ENCODE measurements around the gene TTC39B. TPM values are rescaled to one million over a fixed set of nuclear protein-coding genes. Genes with fewer than 3 reads are reported as not detected.

TTC39B gene
- total and polyA plus RNA-seq, 2 of the 8 experiments (the other 6 are each of a cell fraction or from before 2014, with no cell fraction given) = 1.6 to 10.9 TPM

DNA sequence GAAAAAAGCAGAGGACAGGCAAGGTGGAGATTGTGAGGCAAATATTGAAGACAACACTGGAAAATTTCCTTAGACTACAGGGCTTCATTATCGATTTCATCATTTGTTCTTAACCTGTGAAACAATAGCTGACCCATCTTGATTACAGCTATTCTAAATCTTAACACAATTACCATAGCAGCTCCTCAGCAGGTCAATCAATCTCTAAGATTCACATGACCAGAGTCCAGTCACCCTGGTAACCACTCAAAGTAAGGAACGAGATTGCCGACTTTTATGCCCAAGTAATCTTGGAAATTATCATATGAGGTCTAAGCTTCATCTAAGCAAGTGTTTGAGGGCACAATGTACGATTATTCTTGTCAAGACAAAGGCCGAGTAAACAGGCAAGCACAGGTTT, 93.8 kb downstream of the TTC39B start:
- H3K4me3 ChIP-seq (ENCODE audit: extremely low read depth in 1 of 4, insufficient read depth in 2 of 4, low read depth in 3 of 4, low read length in 4 of 4) = no peak overlapping the region
- H3K4ac ChIP-seq (replicated peaks; ENCODE audit: insufficient read length, low read depth, low read length) = no peak overlapping the region
- no peaks in the 10 kb centered on the region for H3K79me2 ChIP-seq (ENCODE audit: control insufficient read depth in 1 of 2, insufficient read depth in 2 of 2, low read length in 2 of 2)
- no peaks in the 10 kb centered on the region for H4K20me1 ChIP-seq (replicated peaks in 1 of 2; ENCODE audit: control insufficient read depth in 1 of 2, insufficient read depth in 2 of 2, low read length in 2 of 2)
- H3K18ac ChIP-seq (ENCODE audit: extremely low read depth, low read length) = no peak overlapping the region
- TF ChIP-seq, protein P1, sequence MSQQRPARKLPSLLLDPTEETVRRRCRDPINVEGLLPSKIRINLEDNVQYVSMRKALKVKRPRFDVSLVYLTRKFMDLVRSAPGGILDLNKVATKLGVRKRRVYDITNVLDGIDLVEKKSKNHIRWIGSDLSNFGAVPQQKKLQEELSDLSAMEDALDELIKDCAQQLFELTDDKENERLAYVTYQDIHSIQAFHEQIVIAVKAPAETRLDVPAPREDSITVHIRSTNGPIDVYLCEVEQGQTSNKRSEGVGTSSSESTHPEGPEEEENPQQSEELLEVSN (IDR thresholded peaks at IDR 0.05) = no peak
- TF ChIP-seq EGR1 (IDR thresholded peaks at IDR 0.05; ENCODE audit: borderline replicate concordance, low read depth, low read length) = no peak
- no peaks in the 10 kb centered on the region for H3K27me3 ChIP-seq (replicated peaks in 1 of 4; ENCODE audit: control insufficient read depth in 3 of 4, extremely low read depth in 1 of 4, insufficient read depth in 3 of 4, low read length in 3 of 4)
- no peak overlapping the region for H4K91ac ChIP-seq (replicated peaks; ENCODE audit: insufficient read length, low read length)
- POLR2A ChIA-PET (ENCODE audit: partially characterized antibody) = no interaction called here
- FAIRE-seq = no peak
- H2AK5ac ChIP-seq (ENCODE audit: low read depth, low read length) = no peak overlapping the region
- no peak overlapping the region for H3K56ac ChIP-seq (replicated peaks; ENCODE audit: insufficient read length, low read depth, low read length)
- H3K27ac ChIP-seq (ENCODE audit: low read depth, low read length) = no peak overlapping the region
- H3K36me3 ChIP-seq (ENCODE audit: control insufficient read depth in 2 of 4, insufficient read depth in 4 of 4, low read length in 3 of 4) = no peaks in the 10 kb centered on the region
- no peak overlapping the region for H3K4me2 ChIP-seq (ENCODE audit: insufficient read depth in 1 of 2, low read depth in 2 of 2, low read length in 2 of 2)
- no peak overlapping the region for H3K23ac ChIP-seq (ENCODE audit: insufficient read length)
- no peak overlapping the region for H2BK20ac ChIP-seq (ENCODE audit: low read length)
- peaks cover 0 to 3% (median 0%) of the 10 kb centered on the region in 4 experiments; a peak in 1 of 7 replicates for H3K4me1 ChIP-seq (replicated peaks in 1 of 4; ENCODE audit: control insufficient read depth in 3 of 4, insufficient read depth in 4 of 4, low read length in 3 of 4)
- WGBS, 2 experiments (ENCODE audit: extremely low coverage in 1 of 2, insufficient coverage in 1 of 2, insufficient read length in 1 of 2, insufficient replicate concordance in 2 of 2, low coverage in 1 of 2, low lambda C conversion rate in 2 of 2, missing lambda C conversion rate in 1 of 2) = 90% methylated on average over 5 of the region's 5 CpGs; no CpG with 5 or more reads in 1 of the 2 experiments
- H3K9me3 ChIP-seq (ENCODE audit: insufficient read depth in 2 of 2, low read depth in 1 of 2, low read length in 1 of 2) = no peaks in the 10 kb centered on the region
- peaks cover 2% of the 10 kb centered on the region; the same call in 1 of the 2 replicates for H3K23me2 ChIP-seq (ENCODE audit: low read depth, low read length)
- H3K14ac ChIP-seq (ENCODE audit: insufficient read length) = no peak overlapping the region
- H3K9ac ChIP-seq (replicated peaks in 1 of 4; ENCODE audit: extremely low read depth in 1 of 4, low read depth in 3 of 4, low read length in 3 of 4) = no peak overlapping the region
- H3K79me1 ChIP-seq (ENCODE audit: low read depth, low read length) = no peaks in the 10 kb centered on the region; the same call in 1 of the 2 replicates
- no peak overlapping the region for H2BK5ac ChIP-seq (ENCODE audit: low read depth, low read length)
- no peak overlapping the region for H2BK12ac ChIP-seq (ENCODE audit: low read depth, low read length)
- H2BK15ac ChIP-seq (ENCODE audit: low read length) = no peak overlapping the region
- H2BK120ac ChIP-seq (replicated peaks; ENCODE audit: low read depth, low read length) = no peak overlapping the region
- no peak overlapping the region for H2AFZ ChIP-seq (ENCODE audit: low read length)
- H4K5ac ChIP-seq (ENCODE audit: insufficient read length, low read depth, low read length) = no peak overlapping the region
- no peak overlapping the region for H4K8ac ChIP-seq (ENCODE audit: extremely low read depth, insufficient read depth, low read length)
- no peak for DNase-seq (ENCODE audit: low read depth in 1 of 2, low spot score in 2 of 2)
- CTCF ChIA-PET (ENCODE audit: partially characterized antibody) = interaction anchor here (0.5 to 5.8 kb wide), 16 partner anchors 9 to 244 kb away, joined by 3 to 51 read pairs (median 4); no protein-coding TSS in a partner anchor

All from H1 (cell line).